ENCODE data around the gene SLC44A5.
"Not testable (repeated sequence)": the region's sequence is repeated elsewhere in the genome, so short reads cannot be mapped to it uniquely, and the experiment has no call there.

Gene SLC44A5

DNA sequence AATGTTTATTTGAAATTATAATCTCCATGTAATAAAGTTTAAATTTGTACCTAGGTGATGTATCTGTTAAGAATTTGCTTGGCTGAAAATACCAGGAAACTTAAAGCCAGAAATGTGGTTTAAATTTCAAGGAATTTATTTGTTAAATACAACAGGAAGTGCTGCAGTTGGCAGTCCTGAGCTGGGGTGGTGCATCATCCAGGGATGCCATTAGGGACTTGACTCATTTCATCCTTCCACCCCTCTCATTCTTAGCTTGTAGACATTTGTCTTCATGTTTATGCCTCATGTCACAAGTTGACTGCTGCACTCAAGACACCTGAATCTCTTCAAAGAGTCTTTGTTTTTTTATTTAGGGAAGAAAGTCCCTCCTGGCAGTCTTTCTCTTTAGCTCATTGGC is 300.8 kb downstream of the SLC44A5 start:
- Histone ChIP-seq H3K4me1 (peaks cover 7% of the 10 kb centered on the region; the same call in 1 of the 2 replicates), H3K27ac (no peak overlapping the region), H3K4me3 (no peak overlapping the region), H3K27me3 (no peaks in the 10 kb centered on the region), H4K20me1 (no peaks in the 10 kb centered on the region), H3K9me3 (no peaks in the 10 kb centered on the region), H3K4me2 (no peak overlapping the region), H3K9ac (no peak overlapping the region), H3K36me3 (no peaks in the 10 kb centered on the region)
- TF ChIP-seq Cebpa-rat (IDR thresholded peaks at IDR 0.05), result no peak

DNA sequence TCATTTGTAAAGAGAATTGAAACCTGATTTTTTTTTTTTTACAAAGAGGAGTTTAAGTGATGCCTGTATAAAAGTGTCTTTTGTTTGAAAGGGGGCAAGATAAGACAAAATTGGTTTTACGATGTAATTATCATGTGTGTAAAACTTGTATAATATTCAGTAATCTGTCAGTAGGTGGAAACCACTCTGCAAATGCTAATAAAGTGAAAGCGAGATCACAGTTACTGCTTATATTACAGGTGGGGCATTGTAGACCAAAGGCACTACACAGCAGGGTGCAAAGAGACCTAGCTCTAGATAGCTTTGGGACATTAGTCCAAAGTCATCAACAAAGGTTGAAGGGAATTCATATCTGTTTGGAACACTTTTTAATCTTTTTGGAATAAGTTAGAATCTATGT is 302.5 kb downstream of the SLC44A5 start:
- Histone ChIP-seq H4K20me1 (no peaks in the 10 kb centered on the region), H3K27ac (no peak overlapping the region), H3K27me3 (no peaks in the 10 kb centered on the region), H3K9ac (no peak overlapping the region), H3K4me2 (no peak overlapping the region), H3K36me3 (no peaks in the 10 kb centered on the region), H3K4me3 (no peak overlapping the region), H3K9me3 (no peaks in the 10 kb centered on the region), H3K4me1 (peaks cover 7% of the 10 kb centered on the region; the same call in 1 of the 2 replicates)
- no peak for TF ChIP-seq Cebpa-rat (IDR thresholded peaks at IDR 0.05)

DNA sequence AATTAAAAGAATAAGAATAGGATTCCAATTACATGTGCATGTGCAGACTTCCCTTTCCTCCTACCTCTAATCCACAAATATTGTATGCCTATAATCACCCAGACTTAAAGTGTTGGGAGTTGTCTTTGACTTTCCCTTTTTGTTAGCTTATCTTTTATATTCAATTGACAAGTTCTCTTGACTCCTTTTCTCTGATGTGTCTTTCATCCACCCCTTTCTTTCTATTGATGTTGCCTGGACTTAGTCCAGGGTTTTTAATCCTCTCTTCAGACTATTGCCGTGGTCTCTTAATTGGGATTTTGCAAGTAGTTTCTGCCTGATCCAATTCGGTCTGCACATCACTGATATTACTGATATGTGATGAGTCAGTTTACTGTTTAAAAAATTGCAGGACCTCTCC is 305.9 kb downstream of the SLC44A5 start:
- no peak for TF ChIP-seq Cebpa-rat (IDR thresholded peaks at IDR 0.05)
- Histone ChIP-seq H3K9me3 (no peaks in the 10 kb centered on the region), H3K36me3 (no peaks in the 10 kb centered on the region), H3K27me3 (no peaks in the 10 kb centered on the region), H4K20me1 (no peaks in the 10 kb centered on the region), H3K4me2 (no peak overlapping the region), H3K27ac (no peak overlapping the region), H3K9ac (no peak overlapping the region), H3K4me3 (no peak overlapping the region), H3K4me1 (peaks cover 7% of the 10 kb centered on the region; the same call in 1 of the 2 replicates)

DNA sequence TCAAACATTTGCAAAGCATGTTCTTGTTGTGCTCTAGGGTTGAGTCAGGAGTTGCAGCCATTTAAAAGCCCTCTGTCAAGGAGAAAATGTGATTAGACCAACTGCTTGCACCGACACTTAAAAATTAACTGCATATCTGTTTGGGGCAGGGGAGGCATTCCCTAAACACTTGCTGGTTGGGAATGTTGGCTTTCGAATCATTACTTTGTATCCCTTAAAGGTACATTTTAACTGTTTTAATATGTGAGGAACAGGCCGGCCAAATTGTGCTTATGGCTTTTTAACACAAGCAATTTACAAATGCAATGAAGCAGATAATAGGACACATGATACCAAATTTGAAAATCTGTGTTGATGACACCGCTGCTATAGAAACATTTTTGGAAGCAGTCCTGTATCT is 317.6 kb downstream of the SLC44A5 start:
- TF ChIP-seq Cebpa-rat (IDR thresholded peaks at IDR 0.05), result no peak
- H3K27ac ChIP-seq, result no peak overlapping the region
- no peaks in the 10 kb centered on the region for H3K9me3 ChIP-seq
- H3K9ac ChIP-seq, result no peak overlapping the region
- H4K20me1 ChIP-seq, result no peaks in the 10 kb centered on the region
- H3K4me2 ChIP-seq, result peak overlapping the region; percentile 45; the same call in 1 of the 2 replicates
- H3K4me1 ChIP-seq, result peaks cover 21% of the 10 kb centered on the region
- no peaks in the 10 kb centered on the region for H3K27me3 ChIP-seq
- no peak overlapping the region for H3K4me3 ChIP-seq
- no peaks in the 10 kb centered on the region for H3K36me3 ChIP-seq

DNA sequence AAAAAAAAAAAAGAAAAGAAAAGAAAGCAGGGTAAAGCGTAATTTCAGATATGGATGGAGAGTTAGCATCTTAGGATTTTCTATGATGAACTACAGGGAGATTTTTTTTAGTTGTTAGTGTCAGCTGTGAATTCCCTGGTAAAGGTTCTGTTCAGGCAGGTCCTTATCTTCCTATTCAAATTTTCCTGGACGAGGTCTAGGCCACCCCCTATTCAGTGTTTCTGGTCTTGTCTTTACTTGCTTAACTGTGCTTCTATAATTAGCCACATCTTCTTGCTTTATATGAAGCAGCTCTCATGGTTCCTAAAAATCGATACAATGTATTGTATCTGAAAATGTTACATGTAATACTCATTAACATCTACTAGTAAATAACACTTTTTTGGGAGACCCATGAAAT is 318.9 kb downstream of the SLC44A5 start:
- no peaks in the 10 kb centered on the region for H3K36me3 ChIP-seq

DNA sequence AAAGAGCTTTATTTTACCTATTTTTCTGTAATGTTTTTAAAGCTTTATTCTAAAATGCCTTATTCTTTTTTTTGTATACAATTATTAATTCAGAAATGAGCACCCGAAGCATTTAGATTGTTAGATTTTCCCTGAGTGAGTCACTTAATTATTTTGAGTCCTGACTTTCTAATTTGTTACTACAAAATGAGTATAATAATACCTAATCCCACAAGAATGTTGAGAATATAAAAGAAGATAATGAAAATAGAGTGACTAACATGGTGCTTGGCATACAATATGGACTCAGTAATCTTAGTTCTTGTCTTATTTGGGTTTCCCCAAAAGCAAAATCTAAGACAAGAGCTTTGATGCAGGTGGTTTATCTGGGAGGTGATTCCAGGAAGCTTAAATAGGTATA is 334.5 kb downstream of the SLC44A5 start:
- Histone ChIP-seq H3K4me2 (no peak overlapping the region), H3K4me3 (no peak overlapping the region), H3K27ac (no peak overlapping the region), H3K27me3 (no peaks in the 10 kb centered on the region), H3K9me3 (no peaks in the 10 kb centered on the region), H3K4me1 (no peaks in the 10 kb centered on the region), H3K9ac (no peak overlapping the region), H3K36me3 (no peaks in the 10 kb centered on the region), H4K20me1 (no peaks in the 10 kb centered on the region)
- no peak for TF ChIP-seq Cebpa-rat (IDR thresholded peaks at IDR 0.05)

More for the DNA sequence above, 318.9 kb downstream of the SLC44A5 start:
- H3K27me3 ChIP-seq, result no peaks in the 10 kb centered on the region
- H3K4me1 ChIP-seq, result peaks cover 21% of the 10 kb centered on the region
- no peak overlapping the region for H3K9ac ChIP-seq
- no peaks in the 10 kb centered on the region for H3K9me3 ChIP-seq
- H3K4me2 ChIP-seq, result no peak overlapping the region
- TF ChIP-seq Cebpa-rat (IDR thresholded peaks at IDR 0.05), result no peak
- H3K27ac ChIP-seq, result no peak overlapping the region
- no peak overlapping the region for H3K4me3 ChIP-seq
- no peaks in the 10 kb centered on the region for H4K20me1 ChIP-seq

DNA sequence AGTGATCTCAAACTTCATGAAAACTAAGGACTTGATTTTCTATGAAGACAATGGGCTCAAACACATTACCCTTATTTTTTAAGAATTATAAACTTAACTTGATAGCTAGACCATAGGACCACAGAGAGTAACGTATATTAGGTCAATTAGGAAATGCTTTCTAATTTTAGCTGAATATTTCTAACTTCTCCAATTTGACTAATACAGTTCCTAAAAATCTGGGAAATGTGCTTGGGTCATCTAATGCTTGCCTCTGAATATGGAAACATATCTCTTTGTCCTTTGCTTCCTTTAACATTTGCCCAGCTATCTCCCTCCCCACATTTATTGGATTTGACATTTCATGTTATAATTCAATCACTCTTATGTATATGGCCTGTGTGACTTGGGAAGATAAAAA is 335.3 kb downstream of the SLC44A5 start:
- Histone ChIP-seq H4K20me1 (no peaks in the 10 kb centered on the region), H3K9me3 (no peaks in the 10 kb centered on the region), H3K27ac (no peak overlapping the region), H3K9ac (no peak overlapping the region), H3K4me1 (no peaks in the 10 kb centered on the region), H3K4me3 (no peak overlapping the region), H3K4me2 (no peak overlapping the region), H3K36me3 (no peaks in the 10 kb centered on the region), H3K27me3 (no peaks in the 10 kb centered on the region)
- TF ChIP-seq Cebpa-rat (IDR thresholded peaks at IDR 0.05), result no peak

DNA sequence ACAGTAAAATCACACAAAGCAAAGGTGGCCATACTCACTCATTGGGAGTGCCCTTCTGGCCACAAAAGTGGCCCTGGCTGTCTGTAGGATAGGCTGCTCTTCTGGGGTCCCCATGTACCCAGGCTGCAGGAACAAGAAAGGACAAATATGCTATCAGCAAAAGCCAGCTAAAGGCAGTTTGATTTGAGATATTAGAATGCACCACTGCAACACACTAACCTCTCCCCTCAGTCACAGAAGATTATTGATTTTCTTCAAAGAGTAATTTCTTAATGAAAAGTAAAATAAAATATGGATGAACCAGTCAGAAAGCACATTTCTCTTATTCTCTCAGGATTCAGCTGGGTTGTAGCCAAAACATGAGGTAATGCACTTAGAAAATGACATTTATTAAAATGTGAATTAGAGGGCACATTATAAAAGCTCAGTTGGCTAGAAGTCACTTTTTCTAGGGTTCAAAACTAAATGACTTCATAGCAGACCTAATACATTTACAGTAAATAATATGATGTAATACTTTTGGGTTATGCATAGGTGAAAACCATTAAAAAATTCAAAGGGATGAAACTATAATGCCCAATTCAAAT is 335.9 kb downstream of the SLC44A5 start:
- H3K4me3 ChIP-seq, result no peak overlapping the region
- no peak overlapping the region for H3K27ac ChIP-seq
- TF ChIP-seq Cebpa-rat (IDR thresholded peaks at IDR 0.05), result no peak
- H3K9me3 ChIP-seq, result no peaks in the 10 kb centered on the region
- H3K27me3 ChIP-seq, result no peaks in the 10 kb centered on the region
- H4K20me1 ChIP-seq, result no peaks in the 10 kb centered on the region
- no peak overlapping the region for H3K9ac ChIP-seq
- no peaks in the 10 kb centered on the region for H3K36me3 ChIP-seq
- no peaks in the 10 kb centered on the region for H3K4me1 ChIP-seq
- no peak overlapping the region for H3K4me2 ChIP-seq

DNA sequence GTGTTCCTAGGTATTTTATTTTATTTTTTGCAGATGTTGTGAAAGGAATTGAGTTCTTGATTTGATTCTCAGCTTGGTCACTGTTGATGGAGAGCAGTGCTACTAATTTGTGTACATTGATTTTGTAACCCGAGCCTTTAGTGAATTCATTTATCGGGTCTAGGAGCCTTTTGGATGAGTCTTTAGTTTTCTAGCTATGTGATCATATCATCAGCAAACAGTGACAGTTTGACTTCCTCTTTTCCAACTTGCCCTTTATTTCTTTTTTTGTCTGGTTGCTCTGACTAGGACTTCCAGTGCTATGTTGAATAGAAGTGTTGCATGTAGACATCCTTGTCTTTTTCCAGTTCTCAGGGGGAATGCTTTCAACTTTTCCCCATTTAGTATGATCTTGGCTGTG is 337.8 kb downstream of the SLC44A5 start:
- no peak for TF ChIP-seq Cebpa-rat (IDR thresholded peaks at IDR 0.05)
- Histone ChIP-seq H3K4me1 (no peaks in the 10 kb centered on the region), H3K4me3 (no peak overlapping the region), H4K20me1 (no peaks in the 10 kb centered on the region), H3K9me3 (no peaks in the 10 kb centered on the region), H3K27me3 (no peaks in the 10 kb centered on the region), H3K9ac (no peak overlapping the region), H3K36me3 (no peaks in the 10 kb centered on the region), H3K27ac (no peak overlapping the region), H3K4me2 (no peak overlapping the region)

DNA sequence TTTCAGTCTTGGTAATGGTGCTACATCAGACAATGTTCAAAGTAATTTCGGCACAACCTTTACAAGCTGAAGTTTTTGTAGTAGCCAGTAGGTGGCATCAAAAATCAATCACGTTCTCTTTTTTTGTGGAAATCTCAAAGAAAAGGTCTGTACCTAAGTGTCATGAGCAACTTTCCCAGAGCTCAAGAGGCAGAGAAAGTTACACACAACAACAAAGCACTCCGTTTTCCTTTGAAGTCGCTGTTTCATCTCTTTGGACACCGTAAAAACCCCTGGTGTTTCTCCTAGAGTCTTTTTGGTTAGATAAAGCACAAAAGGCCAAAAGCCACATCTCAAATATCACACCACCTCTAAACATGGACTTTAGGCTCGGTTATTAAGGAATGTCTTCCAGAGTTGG is 345.1 kb downstream of the SLC44A5 start:
- H3K9me3 ChIP-seq, result peaks cover 6% of the 10 kb centered on the region; the same call in 1 of the 2 replicates
- H3K4me1 ChIP-seq, result peaks cover 11% of the 10 kb centered on the region
- H3K27ac ChIP-seq, result no peak overlapping the region
- no peaks in the 10 kb centered on the region for H4K20me1 ChIP-seq
- H3K4me2 ChIP-seq, result no peak overlapping the region
- no peak overlapping the region for H3K4me3 ChIP-seq
- H3K27me3 ChIP-seq, result no peaks in the 10 kb centered on the region
- H3K9ac ChIP-seq, result no peak overlapping the region
- TF ChIP-seq Cebpa-rat (IDR thresholded peaks at IDR 0.05), result no peak
- H3K36me3 ChIP-seq, result no peaks in the 10 kb centered on the region

DNA sequence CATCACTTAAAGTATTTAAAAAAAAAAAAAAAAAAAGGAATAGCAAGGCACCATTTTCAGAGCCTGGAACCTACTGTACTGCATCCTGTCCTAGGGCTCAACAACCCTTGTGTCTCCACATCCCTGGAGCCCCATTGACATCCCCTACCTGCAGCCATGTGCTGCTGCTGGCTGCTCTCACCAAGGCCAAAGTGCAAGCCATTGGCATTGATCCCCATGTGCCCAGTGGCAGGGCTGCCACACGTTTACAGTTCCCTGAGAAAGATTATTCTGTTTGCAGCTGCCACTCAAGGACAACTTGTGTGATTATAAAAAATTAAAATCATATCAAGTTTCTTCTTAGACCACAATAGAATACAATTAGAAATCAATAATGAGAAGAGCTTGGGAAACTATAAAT is 346.8 kb downstream of the SLC44A5 start:
- Histone ChIP-seq H3K36me3 (no peaks in the 10 kb centered on the region), H3K4me3 (no peak overlapping the region), H3K4me2 (no peak overlapping the region), H3K27ac (no peak overlapping the region), H3K9me3 (peaks cover 6% of the 10 kb centered on the region; the same call in 1 of the 2 replicates), H3K27me3 (no peaks in the 10 kb centered on the region), H3K4me1 (peaks cover 11% of the 10 kb centered on the region), H3K9ac (no peak overlapping the region), H4K20me1 (no peaks in the 10 kb centered on the region)
- TF ChIP-seq Cebpa-rat (IDR thresholded peaks at IDR 0.05), result no peak

DNA sequence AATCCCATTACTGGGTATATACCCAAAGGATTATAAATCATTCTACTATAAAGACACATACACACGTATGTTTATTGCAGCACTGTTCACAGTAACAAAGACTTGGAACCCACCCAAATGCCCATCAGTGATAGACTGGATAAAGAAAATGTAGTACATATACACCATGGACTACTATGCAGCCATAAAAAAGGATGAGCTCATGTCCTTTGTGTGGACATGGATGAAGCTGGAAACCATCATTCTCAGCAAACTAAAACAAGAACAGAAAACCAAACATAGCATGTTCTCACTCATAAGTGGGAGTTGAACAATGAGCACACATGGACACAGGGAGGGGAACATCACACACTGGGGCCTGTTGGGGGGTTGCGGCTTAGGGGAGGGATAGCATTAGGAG is 347.3 kb downstream of the SLC44A5 start:
- not testable (repeated sequence) for H3K36me3 ChIP-seq, H3K4me3 ChIP-seq

DNA sequence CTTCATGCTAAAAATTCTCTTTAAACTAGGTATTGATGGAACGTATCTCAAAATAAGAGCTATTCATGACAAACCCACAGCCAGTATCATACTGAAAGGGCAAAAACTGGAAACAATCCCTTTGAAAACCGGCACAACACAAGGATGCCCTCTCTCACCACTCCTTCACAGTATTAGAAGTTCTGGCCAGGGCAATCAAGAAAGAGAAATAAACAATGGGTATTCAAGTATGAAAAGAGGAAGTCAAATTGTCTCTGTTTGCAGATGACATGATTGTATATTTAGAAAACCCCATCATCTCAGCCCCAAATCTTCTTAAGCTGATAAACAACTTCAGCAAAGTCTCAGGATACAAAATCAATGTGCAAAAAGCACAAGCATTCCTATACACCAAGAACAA is 349.0 kb downstream of the SLC44A5 start:
- Histone ChIP-seq H3K4me2 (peak overlapping the region; percentile 59), H3K4me1 (peaks cover 11% of the 10 kb centered on the region), H3K27ac (0 out of 2 replicates have a peak overlapping the region, but pooled peaks have one; percentile 6)
- H3K27me3 ChIP-seq, H4K20me1 ChIP-seq, H3K9me3 ChIP-seq, H3K36me3 ChIP-seq, H3K9ac ChIP-seq, H3K4me3 ChIP-seq: not testable (repeated sequence)

More for the DNA sequence above, 347.3 kb downstream of the SLC44A5 start:
- not testable (repeated sequence) for H3K27me3 ChIP-seq, H3K27ac ChIP-seq, H3K9ac ChIP-seq, H4K20me1 ChIP-seq, H3K9me3 ChIP-seq, H3K4me2 ChIP-seq
- peaks cover 11% of the 10 kb centered on the region for H3K4me1 ChIP-seq
